ENCODE results near the gene PIAS3. TPM values are rescaled to one million over a fixed set of nuclear protein-coding genes. Genes with fewer than 3 reads are reported as not detected.

Gene PIAS3
- total and polyA plus RNA-seq, 8 donors: 8.9 to 26.7 (median 11.2) TPM

- H3K27me3 ChIP-seq: no peaks in the 10 kb centered on the region
- FAIRE-seq (no peak), ATAC-seq (no peak), DNase-seq (no peak)
- H3K27ac ChIP-seq: no peak overlapping the region
- no peak for TF ChIP-seq CTCF (IDR thresholded peaks at IDR 0.05)
- peaks cover 0 to 6% (median 4%) of the 10 kb centered on the region in 3 donors for H3K4me1 ChIP-seq
- peaks cover 0 to 32% (median 16%) of the 10 kb centered on the region in 3 donors for H3K36me3 ChIP-seq
- intact Hi-C loops (cut with DNase I): loop anchor here in 1 of 3 donors (5.0 kb wide), 1 partner anchor 164 kb away; no protein-coding TSS in a partner anchor
- no peak overlapping the region for H3K4me3 ChIP-seq
- WGBS, 2 donors: 77 to 81% methylated on average over 3 of the region's 3 CpGs
- H3K9me3 ChIP-seq: no peaks in the 10 kb centered on the region
Observed at GRCh38 chr1:145847827-145848226, 11.1 kb downstream of the PIAS3 start.

GRCh38 chr1:145846201-145846612, 12.7 kb downstream of the PIAS3 start:
- FAIRE-seq (no peak), ATAC-seq (peak; percentile 55 to 73 (median 68)), DNase-seq (peak in 3 of 6 donors; percentile 16 to 40 (median 27))
- intact Hi-C loops (cut with DNase I): loop anchor here in 1 of 3 donors (5.0 kb wide), 1 partner anchor 166 kb away; no protein-coding TSS in a partner anchor
- 65 to 72% methylated on average over 3 of the region's 3 CpGs for WGBS, 2 donors
- Histone ChIP-seq H3K27ac (peak overlapping the region in 1 of 4 donors; percentile 16), H3K36me3 (peaks cover 0 to 38% (median 16%) of the 10 kb centered on the region in 3 donors), H3K4me3 (peak overlapping the region in 3 of 4 donors; percentile 42 to 72 (median 42)), H3K9me3 (no peaks in the 10 kb centered on the region), H3K27me3 (no peaks in the 10 kb centered on the region), H3K4me1 (peaks cover 0 to 6% (median 4%) of the 10 kb centered on the region in 3 donors)
- TF ChIP-seq CTCF (IDR thresholded peaks at IDR 0.05): peak in 3 of 4 donors; percentile 41 to 50 (median 49)

GRCh38 chr1:145845514-145846161, 13.2 kb downstream of the PIAS3 start, which contains the start of gene NUDT17:
NUDT17 (plus strand) TSS chr1:145845630; CDS start chr1:145845641, 11 bp downstream.
- Histone ChIP-seq H3K4me3 (peak within 1 kb of the TSS; percentile 31 to 72 (median 42)), H3K9me3 (no peaks in the 10 kb centered on the region), H3K27me3 (no peaks in the 10 kb centered on the region), H3K27ac (peak within 1 kb of the TSS; percentile 7 to 55 (median 34)), H3K36me3 (peaks cover 0 to 38% (median 15%) of the 10 kb centered on the region in 3 donors), H3K4me1 (peaks cover 0 to 6% (median 4%) of the 10 kb centered on the region in 3 donors)
- peak; percentile 85 to 91 (median 87) for TF ChIP-seq CTCF (IDR thresholded peaks at IDR 0.05)
- peak; percentile 88 to 96 (median 92) for ATAC-seq
- intact Hi-C loops (cut with DNase I): loop anchor here in 1 of 3 donors (5.0 kb wide), 1 partner anchor 167 kb away; no protein-coding TSS in a partner anchor
- WGBS, 2 donors: 2% methylated on average over 49 to 50 of the region's 50 CpGs
- peak; percentile 63 to 92 (median 80) for DNase-seq
- FAIRE-seq: no peak

GRCh38 chr1:145845144-145845513, 13.8 kb downstream of the PIAS3 start:
- intact Hi-C loops (cut with DNase I): loop anchor here in 1 of 3 donors (5.0 kb wide), 1 partner anchor 167 kb away; no protein-coding TSS in a partner anchor
- H3K27me3 ChIP-seq: no peaks in the 10 kb centered on the region
- H3K36me3 ChIP-seq: peaks cover 0 to 38% (median 10%) of the 10 kb centered on the region in 3 donors
- TF ChIP-seq CTCF (IDR thresholded peaks at IDR 0.05): no peak
- DNase-seq: no peak
- peaks cover 0 to 6% (median 4%) of the 10 kb centered on the region in 3 donors for H3K4me1 ChIP-seq
- H3K4me3 ChIP-seq: peak overlapping the region; percentile 31 to 72 (median 42)
- 3 to 4% methylated on average over 4 of the region's 4 CpGs for WGBS, 2 donors
- peak overlapping the region in 2 of 4 donors; percentile 16 to 55 for H3K27ac ChIP-seq
- no peak for FAIRE-seq
- peak; percentile 41 to 54 (median 50) for ATAC-seq
- no peaks in the 10 kb centered on the region for H3K9me3 ChIP-seq
